Ectodermal cell (in vitro differentiated cells): Measurements from ENCODE around the gene DISC1.

ENCODE experiments used
- H3K27ac ChIP-seq: 2 replicates; pipeline ENCODE4 v1.7.0; 2013; ENCODE audit warnings: mild to moderate bottlenecking, low read depth, low read length; ENCODE audit not compliant: insufficient read depth, poor library complexity, severe bottlenecking
- H3K27me3 ChIP-seq: 2 replicates; pipeline ENCODE4 v1.7.0; 2013; ENCODE audit warnings: mild to moderate bottlenecking, low read length; ENCODE audit not compliant: insufficient read depth, control insufficient read depth, poor library complexity, severe bottlenecking
- H3K36me3 ChIP-seq: one replicate; pipeline ENCODE4 v1.7.0; 2013; ENCODE audit warnings: low read length; ENCODE audit not compliant: control insufficient read depth, insufficient read depth
- H3K4me1 ChIP-seq: one replicate; pipeline ENCODE4 v1.7.0; 2013; ENCODE audit warnings: low read length; ENCODE audit not compliant: control insufficient read depth, insufficient read depth
- H3K4me3 ChIP-seq: 2 replicates; pipeline ENCODE4 v1.7.0; 2013; ENCODE audit warnings: low read depth, low read length, control low read depth; ENCODE audit not compliant: insufficient read depth
- H3K9me3 ChIP-seq: 2 replicates; pipeline ENCODE4 v1.7.0; 2013; ENCODE audit warnings: mild to moderate bottlenecking, low read length, moderate library complexity; ENCODE audit not compliant: control insufficient read depth
- WGBS, 2 experiments: methylation state at CpG; one replicate each; pipeline ENCODE4 v1.1.7; 2013; ENCODE audit warnings: missing lambda C conversion rate in 2 of 2; 5-methylcytosine and 5-hydroxymethylcytosine counted together

The DISC1 gene

DNA sequence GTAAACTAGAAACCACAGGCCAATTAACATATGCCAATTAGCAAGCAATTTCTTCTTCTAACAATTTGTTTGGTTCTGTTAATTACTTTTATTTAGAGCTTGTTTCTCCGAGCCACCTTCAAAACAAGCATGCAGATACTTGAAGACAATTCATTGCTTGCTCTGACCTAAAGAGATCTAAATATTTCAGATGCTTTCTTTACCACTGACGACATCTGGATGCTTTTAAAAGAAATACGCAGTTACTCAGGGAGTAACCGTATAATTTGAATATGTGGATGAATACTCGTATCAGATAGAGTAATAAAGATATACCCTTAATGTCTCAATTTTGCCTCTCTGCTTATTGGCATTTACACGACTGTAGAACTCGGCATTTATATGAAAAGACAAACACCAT, 390.0 kb downstream of the DISC1 start:
- Histone ChIP-seq H3K4me1 (no peaks in the 10 kb centered on the region), H3K36me3 (no peaks in the 10 kb centered on the region), H3K27ac (no peak overlapping the region), H3K27me3 (no peaks in the 10 kb centered on the region), H3K9me3 (no peaks in the 10 kb centered on the region), H3K4me3 (no peak overlapping the region)
- WGBS, 2 experiments = 87 to 91% methylated on average over 4 to 5 of the region's 7 CpGs

DNA sequence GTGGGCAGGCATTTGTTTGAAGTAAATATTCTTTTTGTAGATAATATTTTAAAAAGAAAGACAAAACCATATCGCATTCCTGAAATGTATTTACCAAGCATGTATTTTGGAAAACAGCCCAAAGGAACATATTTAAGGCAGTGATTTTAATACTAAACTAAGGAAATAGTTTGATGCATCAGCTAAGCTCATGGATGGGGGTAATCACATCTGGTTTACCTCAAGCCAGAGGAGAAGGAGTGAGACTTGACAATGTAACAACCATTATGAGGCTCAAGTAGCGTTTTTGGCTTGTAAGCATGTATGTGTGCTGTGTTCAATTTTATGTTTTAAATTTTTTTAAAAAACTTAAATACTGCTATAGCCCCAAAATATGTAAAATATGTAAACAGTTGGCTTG, 390.5 kb downstream of the DISC1 start:
- Histone ChIP-seq H3K9me3 (no peaks in the 10 kb centered on the region), H3K27ac (no peak overlapping the region), H3K4me3 (no peak overlapping the region), H3K36me3 (no peaks in the 10 kb centered on the region), H3K4me1 (no peaks in the 10 kb centered on the region), H3K27me3 (no peaks in the 10 kb centered on the region)
- WGBS, 2 experiments = 67 to 94% methylated on average over 1 to 2 of the region's 2 CpGs

DNA sequence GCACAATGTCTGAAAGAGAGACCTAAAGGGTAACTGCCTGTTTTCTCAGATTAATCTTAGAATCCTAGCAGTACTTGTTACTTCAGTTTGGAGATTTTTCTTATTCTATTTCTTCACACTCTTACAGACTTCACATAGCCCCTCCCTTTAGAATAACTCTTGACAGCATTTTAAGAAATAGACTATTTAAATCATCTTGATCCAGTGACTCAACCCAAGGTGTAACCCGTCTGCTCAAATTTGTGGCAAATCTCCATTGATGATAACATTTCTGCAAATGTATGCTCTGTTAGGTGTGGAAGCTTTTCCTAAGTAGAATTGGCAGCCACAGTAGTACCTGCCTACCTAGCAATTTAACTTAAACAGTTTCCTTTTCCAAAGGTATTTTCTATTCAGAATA, 391.2 kb downstream of the DISC1 start:
- Histone ChIP-seq H3K27me3 (no peaks in the 10 kb centered on the region), H3K9me3 (no peaks in the 10 kb centered on the region), H3K4me1 (no peaks in the 10 kb centered on the region), H3K27ac (no peak overlapping the region), H3K36me3 (no peaks in the 10 kb centered on the region), H3K4me3 (no peak overlapping the region)
- 90 to 100% methylated on average over 1 of the region's 1 CpG for WGBS, 2 experiments

DNA sequence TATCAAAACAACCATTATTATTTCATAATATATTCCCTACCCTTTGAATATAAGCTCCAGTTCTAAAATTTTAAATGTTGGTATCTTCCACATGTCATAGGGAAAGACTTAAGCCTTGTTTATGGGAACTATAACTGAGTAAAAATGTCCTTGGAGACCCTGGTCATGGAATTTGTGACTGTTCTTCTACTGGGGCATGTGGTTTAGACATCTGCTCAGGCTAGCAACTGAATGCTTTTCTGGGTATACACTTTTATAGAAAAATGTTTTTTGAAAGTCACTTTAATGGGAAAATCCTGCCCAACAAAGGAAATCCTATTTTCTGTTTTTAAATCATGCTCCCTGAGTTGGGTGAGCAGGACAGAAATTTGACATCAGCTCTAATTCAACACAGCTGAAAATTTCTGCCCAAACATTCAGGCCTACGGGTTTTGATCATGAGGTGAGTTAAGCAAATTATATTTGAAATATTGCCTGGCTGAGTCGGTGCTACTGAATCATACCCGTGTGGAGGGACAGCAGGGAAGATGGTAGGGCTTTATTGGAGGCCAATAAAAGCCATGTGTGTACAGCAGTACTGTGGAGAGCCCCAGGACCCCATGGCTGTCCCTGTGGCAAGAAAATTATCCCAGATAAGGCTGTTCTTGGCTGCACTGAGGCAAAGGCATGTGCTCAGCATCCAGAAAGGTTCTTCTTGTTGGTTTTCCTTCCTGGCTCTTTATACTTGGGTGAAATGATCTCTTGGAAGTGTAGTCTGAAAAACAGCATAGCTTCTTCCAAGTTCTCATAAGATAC, 391.8 kb downstream of the DISC1 start:
- 91 to 94% methylated on average over 3 of the region's 3 CpGs for WGBS, 2 experiments
- Histone ChIP-seq H3K27me3 (no peaks in the 10 kb centered on the region), H3K27ac (no peak overlapping the region), H3K4me1 (no peaks in the 10 kb centered on the region), H3K4me3 (no peak overlapping the region), H3K9me3 (no peaks in the 10 kb centered on the region), H3K36me3 (no peaks in the 10 kb centered on the region)

DNA sequence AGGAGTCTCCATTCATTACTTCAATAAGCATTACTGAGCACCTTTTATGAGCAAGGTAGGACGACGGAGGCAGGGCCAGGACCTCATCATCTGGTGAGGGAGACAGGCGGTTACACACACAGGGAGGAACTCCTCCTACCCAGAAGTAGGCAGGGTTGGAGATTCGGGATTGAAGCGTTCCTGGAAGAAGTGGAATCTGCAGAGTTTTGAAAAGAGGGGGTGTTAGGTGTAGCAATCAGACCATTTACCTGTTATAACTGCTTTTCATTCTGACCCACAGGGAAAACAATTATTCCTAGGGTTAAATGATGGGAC, 392.4 kb downstream of the DISC1 start:
- Histone ChIP-seq H3K9me3 (no peaks in the 10 kb centered on the region), H3K27ac (no peak overlapping the region), H3K27me3 (no peaks in the 10 kb centered on the region), H3K4me3 (no peak overlapping the region), H3K4me1 (no peaks in the 10 kb centered on the region), H3K36me3 (no peaks in the 10 kb centered on the region)
- 82 to 84% methylated on average over 4 to 5 of the region's 5 CpGs for WGBS, 2 experiments

DNA sequence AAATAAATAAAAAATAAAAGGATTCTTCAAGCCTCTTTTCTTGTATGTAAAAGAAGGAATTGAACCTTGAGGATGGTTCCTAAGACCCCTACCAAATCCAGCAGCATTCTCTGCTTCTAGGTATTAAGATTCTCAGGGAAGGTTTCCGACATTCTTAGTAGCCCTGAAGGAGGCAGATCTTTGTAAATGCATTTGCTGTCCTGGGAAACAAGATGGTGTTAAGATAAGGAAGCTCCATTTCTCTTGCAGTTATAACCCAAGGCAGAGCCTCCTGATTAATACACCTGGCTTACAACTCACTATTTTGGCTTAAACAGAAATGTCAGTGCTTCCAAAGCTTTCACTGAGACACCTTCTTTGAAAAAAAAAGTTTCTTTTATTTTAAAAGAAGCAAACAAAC, 393.8 kb downstream of the DISC1 start:
- no peaks in the 10 kb centered on the region for H3K9me3 ChIP-seq
- WGBS, 2 experiments = 90 to 100% methylated on average over 1 of the region's 1 CpG
- H3K27ac ChIP-seq = no peak overlapping the region
- no peaks in the 10 kb centered on the region for H3K36me3 ChIP-seq
- H3K4me1 ChIP-seq = no peaks in the 10 kb centered on the region
- no peak overlapping the region for H3K4me3 ChIP-seq
- H3K27me3 ChIP-seq = no peaks in the 10 kb centered on the region

DNA sequence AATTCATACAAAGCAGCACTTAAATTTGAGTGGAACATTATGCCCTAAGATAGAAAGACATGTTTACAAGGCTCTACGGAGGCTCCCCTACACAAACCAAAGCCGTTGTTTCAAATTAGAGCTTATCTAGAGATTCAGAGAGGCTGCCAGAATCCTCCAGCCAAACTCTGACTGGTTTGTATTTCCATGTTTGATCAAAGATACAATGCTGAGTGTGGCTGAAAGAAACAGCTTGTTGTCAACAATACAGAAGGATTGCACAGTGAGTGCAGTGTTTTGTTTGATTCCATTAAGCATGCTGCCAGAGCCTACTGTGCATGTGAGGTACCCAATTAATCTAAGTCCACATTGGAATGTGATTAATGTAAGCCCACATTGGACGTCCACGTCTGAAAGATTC, 402.7 kb downstream of the DISC1 start:
- no peak overlapping the region for H3K4me3 ChIP-seq
- H3K27me3 ChIP-seq = no peaks in the 10 kb centered on the region
- no peak overlapping the region for H3K27ac ChIP-seq
- no peaks in the 10 kb centered on the region for H3K9me3 ChIP-seq
- no peaks in the 10 kb centered on the region for H3K36me3 ChIP-seq
- WGBS, 2 experiments = 90 to 96% methylated on average over 4 of the region's 4 CpGs
- H3K4me1 ChIP-seq = peaks cover 3% of the 10 kb centered on the region

DNA sequence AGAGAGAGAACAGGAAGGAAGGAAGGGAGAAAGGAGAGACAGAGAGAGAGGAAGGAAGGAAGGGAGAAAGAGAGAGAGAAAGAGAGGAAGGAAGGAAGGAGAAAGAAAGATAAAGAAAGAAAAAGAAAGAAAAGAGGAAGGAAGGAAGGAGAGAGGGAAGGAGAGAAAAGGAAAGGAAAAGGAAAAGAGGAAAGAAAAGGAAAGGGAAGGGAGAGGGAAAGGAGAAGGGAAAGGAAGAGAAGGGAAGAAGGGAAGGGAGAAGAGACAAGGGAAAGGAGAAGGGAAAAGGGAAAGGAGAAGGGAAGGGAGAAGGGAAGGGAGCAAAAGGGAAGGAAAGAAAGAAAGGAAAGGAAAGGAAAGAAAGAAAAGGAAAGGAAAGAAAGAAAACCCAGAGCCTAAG, 404.6 kb downstream of the DISC1 start:
- Histone ChIP-seq H3K4me1 (peaks cover 3% of the 10 kb centered on the region), H3K9me3 (no peaks in the 10 kb centered on the region), H3K27ac (no peak overlapping the region), H3K27me3 (no peaks in the 10 kb centered on the region), H3K36me3 (no peaks in the 10 kb centered on the region), H3K4me3 (no peak overlapping the region)

DNA sequence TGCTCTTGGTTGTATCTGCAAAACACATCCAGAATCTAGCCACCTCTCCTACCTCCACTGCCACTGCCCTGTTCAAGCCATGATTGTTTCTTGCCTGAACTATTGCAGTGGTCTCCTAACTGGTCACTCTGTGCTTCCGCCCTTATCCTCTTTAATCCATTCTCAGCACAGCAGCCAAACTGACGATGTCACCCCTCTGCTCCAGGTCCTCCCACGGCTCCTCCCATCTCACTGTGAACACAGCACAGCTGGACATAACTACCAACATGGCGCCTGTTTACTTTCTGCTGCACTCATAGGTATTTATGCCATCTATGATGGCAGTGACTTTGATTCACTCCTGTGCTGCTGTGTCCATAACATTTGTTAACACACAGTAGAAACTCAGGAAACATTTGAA, 406.7 kb downstream of the DISC1 start:
- H3K27me3 ChIP-seq = no peaks in the 10 kb centered on the region
- H3K27ac ChIP-seq = no peak overlapping the region
- 70 to 78% methylated on average over 4 of the region's 4 CpGs for WGBS, 2 experiments
- peaks cover 8% of the 10 kb centered on the region for H3K4me1 ChIP-seq
- H3K36me3 ChIP-seq = no peaks in the 10 kb centered on the region
- H3K9me3 ChIP-seq = no peaks in the 10 kb centered on the region
- no peak overlapping the region for H3K4me3 ChIP-seq

DNA sequence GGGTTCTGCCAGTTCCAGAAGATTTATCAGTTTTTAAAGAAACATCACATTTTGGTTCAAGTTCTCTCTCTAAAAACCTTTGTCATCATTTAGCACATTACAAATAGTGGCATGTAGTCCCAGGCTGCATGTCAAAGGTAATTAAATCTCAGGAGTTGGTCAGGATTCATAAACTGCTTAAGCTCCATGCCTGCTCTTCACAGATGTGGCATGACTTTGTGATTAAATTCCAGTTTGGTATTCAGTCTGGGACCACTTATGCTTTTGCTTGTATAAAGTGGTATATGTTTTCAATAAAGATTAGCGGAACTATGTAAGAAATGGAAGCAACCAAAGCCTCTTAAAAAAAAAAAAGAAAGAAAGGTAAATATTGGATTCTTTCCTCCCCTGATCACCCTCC, 408.0 kb downstream of the DISC1 start:
- WGBS, 2 experiments = 100% methylated on average over 1 of the region's 1 CpG; no CpG with 5 or more reads in 1 of the 2 experiments
- no peak overlapping the region for H3K27ac ChIP-seq
- H3K9me3 ChIP-seq = no peaks in the 10 kb centered on the region
- H3K4me1 ChIP-seq = peaks cover 8% of the 10 kb centered on the region
- no peaks in the 10 kb centered on the region for H3K36me3 ChIP-seq
- no peak overlapping the region for H3K4me3 ChIP-seq
- no peaks in the 10 kb centered on the region for H3K27me3 ChIP-seq
